GM19023 (cell line): ENCODE measurements around the gene ECE1.

ENCODE experiments used
- ATAC-seq: cut with Tn5 transposase; IDR thresholded peaks from one replicate; pipeline ENCODE4 v1.9.1; 2021; ENCODE audit warnings: mild to moderate bottlenecking, moderate library complexity; ENCODE audit not compliant: unreplicated experiment

ECE1 gene

DNA sequence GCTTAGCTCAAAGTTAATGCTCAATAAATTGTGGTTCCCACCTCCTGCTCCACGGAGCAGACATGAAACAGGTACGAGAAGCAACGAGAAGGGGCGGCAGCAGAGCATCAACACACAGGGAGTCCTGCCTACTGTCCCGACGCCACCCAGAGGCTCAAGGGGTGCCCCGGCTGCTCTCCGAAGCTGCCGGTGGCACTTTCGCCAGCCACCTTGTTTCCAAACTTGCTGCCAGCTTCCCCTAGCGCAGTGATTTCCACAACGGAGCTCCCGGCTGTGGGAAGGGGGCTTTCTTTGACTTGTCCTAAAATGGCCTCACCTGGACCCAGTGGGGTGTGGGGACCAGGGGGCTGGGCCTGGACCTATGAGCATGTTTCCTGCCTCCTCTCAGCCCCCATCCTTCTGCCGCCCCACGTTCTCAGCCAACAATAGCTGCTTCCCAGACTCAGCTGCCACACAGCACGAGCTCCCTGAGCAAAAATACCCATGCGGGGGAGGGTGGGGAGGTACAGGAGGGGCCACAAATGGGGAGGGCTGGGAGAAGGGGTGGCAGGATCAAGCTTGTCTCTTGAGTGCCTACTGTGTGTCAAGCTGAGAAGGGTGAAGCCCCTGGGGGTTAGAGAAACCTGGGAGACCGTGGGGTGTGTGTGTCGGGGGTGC lies 35.6 kb upstream of the ECE1 start:
- no peak for ATAC-seq

DNA sequence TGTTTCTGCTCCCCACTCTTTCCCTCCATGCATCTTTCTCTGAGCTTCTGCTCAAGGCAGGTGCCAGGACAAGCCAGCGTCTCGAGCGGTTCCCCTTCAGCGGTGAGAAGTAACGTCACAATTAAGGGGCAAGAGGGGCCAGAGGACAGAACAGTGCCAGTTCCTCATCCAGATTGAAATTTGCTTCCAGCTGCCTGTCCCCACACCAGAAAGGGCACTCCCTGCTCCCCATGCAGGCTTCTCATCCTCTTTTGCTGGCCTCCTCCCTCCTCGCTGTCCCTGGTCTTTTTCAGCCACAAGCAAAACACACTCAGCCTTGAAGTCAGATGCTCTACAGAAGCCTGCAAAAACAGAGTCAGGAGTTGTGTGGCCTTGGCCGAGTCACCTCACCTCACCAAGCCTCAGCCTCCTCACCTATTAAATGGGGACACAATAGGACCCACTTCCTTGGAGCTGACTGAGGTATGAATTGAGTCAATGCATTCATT lies 35.0 kb upstream of the ECE1 start:
- ATAC-seq, result no peak

DNA sequence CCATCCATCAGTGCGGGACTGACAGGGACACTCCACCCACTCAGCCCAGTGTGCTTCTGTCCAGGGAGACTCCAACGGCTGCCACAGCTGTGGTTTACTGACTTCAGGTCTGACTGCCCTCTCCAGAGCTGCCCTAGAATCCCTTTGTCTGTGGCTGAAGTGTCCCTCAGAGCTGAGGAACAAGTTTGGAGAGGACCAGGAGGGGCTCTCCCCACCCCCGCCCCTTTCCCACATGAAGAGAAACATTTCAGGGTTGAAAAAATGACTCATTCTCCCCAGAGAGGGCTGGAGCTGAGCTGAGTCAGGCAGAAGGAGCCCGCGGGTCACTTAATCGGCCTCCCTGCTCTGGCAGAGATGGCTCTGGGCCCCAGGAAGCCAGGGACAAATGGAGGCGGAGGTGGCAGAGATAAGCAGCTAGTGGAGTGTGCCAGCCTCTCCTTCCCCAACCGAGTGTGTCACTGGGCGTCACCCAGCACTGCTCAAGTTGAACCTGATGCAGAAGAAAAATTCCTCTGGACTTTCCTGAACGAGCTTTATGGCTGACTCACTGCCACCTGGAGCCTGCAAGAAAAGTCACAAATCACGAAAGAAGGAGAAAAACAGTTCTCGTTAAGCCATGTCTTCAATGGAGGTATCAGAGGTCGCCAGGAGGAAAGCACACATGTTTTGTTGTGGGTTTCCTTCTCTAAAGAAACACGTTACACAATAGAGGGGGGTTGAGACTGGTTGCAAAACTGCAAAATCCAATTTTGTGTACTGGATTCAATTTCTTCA lies 34.3 kb upstream of the ECE1 start:
- ATAC-seq, result no peak

DNA sequence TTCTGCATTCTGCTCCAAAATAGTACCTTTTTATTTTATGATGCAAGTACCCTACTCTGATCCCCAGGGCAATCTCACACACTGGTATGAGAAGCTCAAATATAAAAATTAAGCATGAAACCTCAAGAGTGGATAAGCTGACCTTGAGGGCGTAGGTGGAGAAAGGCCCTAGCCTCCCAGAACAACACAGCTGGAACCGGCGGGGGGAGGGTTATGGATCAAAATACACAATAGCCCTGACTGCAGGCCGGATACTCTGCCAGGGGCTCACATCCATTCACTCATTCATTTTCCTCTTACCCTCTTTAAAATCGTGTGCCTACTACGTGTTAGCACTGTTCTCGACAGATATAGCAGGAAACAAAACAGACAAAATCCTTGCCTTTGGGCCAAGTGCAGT lies 32.8 kb upstream of the ECE1 start:
- ATAC-seq, result no peak

DNA sequence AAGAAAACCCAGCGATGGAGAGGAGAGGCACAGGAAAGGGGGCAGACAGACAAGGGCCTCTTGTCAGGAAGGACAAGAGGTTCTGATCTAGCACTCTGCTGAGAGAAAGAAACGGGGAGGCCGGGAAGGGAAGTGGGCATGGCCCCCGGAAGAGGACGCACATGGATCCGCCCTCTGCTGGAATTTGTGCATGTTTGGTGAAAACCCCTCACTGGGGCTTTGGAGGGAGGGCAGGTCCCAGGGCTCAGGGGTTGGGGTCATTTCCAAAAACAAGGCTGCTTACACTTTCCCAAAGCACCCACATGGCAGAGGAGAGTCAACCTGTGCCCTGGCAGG lies 32.4 kb upstream of the ECE1 start:
- ATAC-seq, result no peak

DNA sequence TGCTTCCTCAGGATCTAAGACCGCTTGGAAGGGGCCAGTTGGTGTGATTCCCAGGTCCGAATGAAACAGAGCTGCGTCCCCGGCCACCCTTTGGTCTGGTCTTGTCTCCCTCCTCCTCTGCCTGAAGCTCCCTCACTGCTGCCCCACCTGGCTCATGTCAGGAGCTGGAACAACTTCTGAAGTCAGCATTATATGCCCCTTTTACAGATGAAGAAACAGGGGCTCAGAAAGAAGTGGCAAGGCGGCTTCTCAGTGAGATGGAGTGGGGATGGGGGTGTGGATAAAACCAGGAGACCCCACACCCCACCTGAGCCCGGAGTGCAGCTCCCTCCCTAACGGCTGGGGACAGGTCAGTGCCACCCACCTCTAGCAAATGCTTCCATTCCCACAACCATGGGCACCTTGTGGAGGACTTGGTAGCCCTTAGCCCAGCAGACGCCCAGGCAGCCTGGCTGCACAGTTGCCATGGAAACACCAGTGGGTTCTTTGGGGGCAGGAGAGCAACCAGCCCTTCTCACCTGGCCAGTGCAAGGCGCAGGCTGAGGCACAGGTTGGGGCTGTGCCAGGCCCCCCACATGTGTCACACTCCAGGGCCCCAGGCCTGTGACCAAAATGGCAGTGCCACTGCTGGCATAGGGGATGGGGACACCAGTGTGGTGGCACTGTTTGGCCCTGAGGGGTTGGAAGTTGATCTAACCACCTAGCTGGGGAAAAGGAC lies 31.9 kb upstream of the ECE1 start:
- no peak for ATAC-seq

DNA sequence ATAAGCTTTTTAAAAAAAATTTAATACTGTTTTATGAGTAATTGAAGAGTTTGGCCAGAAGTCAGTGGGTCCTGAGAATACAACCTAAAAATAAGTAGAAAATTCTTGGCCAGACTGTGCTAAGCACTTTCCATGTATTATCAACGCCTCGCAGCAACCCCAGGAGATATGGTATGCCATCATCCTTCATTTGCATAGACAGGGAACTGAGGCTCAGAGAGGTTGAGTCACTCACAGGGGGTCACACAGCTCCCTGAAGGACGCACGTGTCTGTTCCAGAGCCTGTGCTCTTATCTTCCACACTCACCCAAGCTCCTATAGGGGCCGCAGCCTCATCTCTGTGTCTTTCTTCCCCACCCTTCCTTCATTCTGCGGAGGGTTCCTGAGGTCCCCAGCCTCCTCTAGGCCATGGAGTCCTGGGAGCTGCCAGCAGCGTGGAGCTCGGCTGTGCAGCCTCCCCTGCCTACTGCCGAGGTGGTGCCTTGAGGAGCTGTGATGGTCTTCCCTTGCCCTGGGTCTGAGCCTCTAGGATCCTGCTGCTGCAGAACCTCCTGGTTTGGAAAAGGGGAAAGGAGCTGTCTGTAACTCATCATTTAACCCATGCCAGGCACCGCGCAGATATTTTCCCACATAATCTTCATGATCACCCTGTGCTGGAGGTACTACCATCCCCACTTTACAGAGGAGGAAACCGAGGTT lies 30.3 kb upstream of the ECE1 start:
- ATAC-seq, result no peak

DNA sequence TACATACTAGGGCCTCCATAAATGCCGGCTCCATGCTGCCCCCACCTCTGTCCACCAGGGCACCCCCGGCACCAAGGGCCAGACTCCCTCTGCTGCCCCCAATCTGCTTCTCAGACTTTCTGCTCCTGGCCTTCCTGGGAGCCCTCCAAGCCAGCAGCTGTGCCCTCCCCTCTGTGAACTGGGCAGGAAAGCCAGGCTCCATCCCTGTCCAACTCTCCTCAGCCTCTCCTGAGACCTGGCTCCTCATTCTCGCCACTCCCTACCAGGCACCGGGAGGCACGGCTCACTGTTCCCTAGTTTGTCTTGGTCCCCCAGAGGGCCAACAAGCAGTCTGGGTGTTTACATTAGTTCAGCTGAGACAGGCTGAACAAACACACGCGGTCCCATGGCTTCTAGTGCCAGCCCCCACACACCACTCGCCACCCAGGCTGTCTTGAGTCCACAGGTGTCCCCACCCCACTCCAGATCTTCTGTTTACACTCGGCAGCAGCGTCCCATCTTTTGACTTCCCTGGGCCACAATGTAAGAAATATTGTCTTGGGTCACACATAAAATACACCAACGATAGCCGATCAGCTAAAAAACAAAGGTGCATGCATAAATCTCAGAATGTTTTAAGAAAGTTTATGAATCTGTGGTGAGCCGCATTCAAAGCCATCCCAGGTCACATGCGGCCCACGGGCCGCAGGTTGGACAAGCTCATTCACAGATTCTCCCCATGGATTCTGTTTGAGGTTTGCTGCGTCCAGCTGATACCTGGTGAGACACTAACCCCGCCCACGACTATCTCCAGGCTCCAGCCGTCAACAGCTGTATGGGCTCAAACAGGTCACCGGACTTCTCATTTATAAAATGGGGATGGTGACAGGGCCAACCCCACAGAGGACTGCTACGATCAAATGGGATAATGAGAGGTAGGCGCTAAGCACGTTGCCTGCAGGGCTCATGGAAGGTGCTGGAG lies 29.5 kb upstream of the ECE1 start:
- no peak for ATAC-seq

DNA sequence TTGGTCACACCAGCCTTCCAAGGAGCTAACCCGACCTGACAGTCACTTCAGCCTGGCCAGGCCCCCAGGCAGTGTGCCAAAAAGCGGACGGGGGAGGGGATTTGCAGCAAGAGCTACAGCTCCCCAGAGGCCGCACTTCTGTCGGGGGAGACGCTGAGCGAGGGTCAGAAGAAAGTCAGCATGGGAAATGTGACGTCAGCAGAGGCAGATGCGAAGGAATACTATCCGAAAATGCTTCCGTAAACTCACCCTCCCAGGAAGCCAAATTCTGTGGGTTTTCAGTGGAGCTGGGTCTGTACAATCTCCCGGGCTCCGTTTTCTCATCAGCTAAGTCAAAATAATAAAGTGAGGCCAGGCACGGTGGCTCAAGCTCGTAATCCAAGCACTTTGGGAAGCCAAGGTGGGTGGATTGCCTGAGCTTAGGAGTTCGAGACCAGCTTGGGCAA lies 28.5 kb upstream of the ECE1 start:
- ATAC-seq, result no peak

DNA sequence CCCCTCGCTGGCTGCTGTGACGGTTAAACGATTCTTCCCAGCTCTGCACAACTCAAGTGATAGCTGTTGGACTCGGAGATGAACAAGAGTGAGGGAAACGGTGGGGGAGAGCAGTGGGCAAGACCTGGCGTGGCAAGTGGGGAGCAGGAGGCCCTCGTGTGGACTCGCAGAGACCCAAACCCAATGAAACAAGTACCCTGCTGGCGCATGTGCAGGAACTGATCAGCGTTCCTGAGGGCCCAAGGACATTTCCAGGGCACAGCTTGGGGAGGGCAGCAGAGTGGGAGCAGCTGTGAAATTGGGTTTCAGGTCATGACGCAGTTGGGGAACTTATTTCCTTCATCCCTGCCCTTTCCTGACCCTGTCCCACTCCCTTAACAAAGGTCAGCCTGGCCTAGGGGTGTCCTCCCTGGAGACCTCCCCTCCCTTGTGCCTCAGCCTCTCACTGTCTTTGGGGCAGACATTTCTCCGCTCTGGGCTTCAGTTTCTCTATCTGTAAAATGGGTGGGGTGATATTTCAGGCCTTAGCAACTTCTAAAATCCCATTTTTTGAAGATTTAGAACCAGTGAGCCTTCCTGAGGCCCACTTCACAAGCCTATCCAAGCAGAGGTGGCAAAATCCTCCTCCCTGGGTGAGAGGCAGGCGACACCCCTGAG lies 27.9 kb upstream of the ECE1 start:
- no peak for ATAC-seq

DNA sequence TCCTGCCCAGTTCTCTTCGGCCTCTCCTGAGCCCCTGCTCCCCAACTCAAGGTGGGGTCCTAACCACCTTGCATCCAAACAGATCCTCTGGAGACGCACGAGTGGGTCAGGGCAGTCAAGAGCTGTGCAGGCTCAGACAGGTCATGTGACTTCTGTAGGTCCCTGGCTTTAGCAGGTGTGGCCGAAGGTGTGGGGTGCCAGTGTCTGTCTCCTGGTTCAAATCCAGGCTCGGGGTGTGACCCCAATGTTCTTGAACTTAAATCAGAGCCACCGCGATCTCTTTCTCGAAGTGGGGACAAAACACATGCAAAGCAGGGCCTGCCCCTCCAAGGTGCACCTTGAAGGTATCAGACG lies 27.4 kb upstream of the ECE1 start:
- ATAC-seq, result no peak

DNA sequence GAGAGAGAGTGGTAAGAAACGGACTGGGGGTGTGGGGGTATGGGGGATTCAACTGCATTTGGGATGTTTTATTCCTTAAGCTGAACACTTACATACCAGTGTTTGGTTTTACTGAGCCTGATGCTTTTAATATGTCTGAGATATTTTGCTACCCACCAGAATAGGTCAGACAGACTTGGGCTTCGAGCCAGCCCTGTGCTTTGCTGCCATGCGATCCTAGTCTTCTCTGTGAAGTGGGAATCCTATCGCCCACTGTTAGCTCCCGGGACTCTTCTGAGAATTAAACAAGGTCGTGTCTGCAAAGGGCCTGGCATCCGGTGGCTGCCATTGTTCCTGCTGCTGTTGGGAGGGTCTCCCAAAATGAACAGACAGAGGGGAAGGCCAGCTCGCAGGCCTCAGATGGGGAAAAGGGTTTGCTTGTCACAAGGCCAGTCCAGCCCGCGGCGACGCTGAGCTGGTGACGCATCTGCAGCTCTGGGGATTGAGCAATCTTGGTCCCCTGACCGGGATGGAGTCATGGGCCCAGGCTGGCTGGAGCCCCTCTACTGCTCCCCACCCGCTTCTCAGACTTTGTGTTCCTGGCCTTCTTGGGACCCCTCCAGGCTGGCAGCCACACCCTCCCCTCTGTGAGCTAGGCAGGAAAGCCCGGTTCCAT lies 26.9 kb upstream of the ECE1 start:
- ATAC-seq, result no peak

DNA sequence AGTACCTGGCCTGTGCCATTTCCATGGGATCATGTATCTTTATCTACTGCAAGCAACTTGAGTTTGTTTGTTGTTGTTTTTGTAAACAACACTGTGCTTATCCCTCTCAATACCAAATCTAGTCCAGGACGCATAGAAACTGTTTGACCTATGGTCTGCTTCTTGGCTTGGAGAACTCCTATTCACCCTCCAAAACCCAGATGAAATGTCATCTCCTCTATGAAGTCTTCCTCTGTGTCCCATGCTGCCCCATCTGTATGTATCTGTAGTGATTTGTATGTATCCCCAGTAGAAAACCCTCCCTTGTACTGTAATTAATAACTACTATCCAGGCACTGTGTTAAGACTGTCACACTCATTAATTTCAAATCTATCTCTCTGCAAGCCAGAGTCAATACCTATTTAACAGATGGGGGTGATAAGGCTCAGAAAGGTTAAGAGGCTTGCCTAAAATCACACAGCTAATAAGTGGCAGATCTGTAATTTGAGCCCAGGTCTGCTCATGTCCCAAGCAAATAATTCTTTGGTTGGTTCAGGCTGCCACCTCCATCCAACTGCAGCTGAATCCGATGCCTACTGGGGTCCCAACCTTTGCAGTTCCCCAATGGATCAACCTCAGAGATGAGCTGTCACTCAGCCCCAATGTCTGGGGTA lies 24.6 kb upstream of the ECE1 start:
- no peak for ATAC-seq

DNA sequence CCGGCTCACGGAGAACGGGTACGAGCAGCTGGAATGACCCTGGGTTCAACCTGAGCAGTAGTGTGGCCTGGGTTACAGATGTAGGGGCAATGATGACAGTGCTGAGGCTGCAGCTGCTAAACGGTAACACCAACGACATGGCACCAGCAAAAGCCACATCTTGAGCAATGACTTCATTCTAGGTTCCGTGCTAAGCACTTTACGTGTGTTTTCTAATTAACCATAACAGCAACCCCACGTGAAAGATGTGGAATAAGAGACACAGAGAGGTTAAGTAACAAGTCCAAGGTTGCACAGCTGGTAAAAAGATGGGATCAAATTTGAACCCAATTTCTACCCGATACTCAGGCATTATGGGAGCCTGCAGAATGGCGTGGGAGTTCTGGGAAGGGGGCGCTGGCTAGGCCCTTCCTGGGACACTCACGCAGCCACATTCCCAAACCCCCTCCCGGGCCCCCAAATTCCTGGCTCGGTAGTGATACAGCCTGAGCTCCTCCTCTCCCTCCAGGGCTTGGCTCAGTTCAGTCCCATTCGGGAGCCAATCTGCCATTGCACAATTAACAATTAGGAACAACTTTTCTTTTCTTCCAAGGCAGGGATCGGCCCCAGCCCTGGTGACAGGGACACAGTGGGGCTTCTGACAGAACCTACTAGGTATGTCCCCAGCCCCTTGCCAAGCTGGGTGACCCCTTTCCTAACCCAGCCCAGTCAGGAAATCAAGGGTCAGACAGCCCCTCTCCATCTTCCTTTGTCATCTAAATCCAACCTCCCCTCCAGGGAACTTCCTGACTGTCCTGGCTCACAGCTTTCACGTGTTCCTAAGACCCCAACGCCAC lies 23.8 kb upstream of the ECE1 start:
- no peak for ATAC-seq

DNA sequence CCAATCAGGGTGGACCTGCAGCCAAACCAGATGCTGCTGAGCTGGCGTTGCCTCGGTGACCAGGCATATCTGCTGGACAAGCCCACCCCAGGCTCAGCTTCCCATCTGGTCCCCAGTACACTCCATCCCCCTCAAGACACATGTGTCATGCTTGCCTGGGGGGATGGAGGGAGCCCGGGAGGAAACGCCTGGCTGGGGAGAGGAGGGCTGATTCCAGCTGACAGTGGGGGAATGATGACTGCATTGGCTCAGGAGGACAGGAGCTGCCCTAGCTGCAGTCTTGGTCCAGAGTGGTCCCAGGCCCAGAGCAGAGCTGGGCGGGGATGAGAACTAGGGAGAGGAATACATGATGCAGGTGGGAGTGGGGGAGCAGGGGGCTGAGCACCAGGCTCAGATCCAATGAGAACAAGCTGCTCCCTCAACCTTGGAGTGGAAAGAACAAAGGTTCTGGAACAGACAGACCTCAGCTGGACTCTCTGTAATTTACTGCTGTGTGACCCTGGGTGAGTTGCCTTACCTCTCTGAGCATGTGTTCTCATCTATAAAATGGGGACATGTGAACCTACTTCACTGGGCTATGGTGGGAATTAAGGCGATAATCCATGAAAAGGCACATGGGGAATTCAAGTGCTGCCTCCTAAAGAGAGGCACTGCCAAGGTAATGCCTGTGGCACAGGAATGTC lies 23.1 kb upstream of the ECE1 start:
- ATAC-seq, result no peak

DNA sequence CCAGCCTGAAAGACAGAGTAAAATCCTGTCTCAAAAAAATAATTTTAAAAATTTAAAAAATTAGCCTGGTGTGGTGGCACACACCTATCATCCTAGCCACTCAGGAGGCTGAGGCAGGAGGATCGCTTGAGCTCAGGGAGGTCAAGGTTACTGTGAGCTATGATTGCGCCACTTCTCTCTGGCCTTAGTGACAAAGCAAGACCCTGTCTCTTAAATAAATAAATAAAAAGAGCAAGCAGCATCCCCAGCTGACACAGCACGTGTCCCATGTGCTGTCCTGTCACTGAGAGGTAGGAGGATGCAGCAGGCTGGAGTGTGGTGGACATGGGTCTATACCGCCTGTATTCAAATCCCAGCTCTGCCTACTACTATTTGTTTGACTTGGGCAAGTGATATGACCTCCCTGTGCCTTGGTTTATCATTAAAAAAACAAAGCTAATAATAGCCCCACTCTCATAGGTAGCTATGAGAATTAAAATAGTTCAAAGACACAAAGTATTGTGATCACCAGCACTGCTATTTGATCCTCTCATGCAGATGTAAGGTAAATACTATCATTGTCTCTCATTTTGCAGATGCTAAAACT lies 22.2 kb upstream of the ECE1 start:
- no peak for ATAC-seq

DNA sequence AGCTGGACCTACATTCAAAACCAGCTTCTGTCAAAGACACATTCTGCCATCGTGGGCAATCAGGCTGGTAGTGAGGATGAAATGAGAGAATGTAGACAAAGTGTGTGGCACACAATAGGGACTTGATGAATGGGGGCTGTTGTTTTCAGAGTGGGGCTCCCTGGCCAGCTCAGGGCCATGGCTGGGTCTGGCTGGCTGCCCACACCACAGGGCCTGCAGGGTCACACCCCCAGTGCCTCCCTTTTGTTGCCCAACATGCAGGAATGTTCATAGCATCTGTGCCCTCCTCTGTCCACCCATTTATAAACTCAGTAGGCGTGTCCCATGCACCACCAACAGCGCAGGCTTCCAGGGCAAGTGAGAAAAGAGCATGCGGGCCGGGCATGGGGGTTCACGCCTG lies 20.8 kb upstream of the ECE1 start:
- no peak for ATAC-seq
